ENCODE data around the gene ARID1A.

Gene ARID1A

DNA sequence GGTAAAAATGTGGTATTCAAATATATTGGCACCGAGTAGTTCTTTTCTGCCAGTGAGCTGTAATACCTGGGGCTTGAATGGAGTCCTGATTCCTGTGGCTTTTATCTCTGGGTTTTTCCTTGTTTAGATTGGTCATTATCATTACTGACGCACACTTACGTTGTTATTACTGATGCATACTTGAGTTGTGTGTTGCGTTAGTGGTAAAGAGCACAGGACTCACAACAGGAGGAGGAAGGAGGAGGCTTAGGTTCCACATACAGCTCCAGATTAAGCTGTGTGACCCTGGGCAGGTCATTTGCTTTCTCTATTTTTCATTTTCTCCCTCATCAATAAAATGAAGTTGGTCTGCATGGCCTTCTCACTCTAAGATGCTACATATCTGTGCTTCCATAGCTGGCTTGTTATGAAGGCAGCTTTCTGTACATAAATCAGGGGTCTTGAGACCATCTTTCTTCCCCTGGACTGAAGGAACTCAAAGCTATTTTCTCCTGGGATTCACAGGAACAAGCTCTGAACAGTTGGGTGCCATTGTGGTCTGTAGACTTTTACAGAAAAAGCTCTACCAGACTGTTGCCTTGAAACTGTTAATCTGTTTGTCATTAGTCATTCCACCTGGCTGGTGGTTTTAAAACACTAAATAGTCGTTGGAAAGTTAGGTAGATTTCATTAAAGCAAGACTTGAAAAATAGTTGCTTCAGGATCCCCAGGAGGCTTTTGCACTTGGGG, 5.6 kb downstream of the ARID1A start:
- no peak overlapping the region for H4K12ac ChIP-seq (ENCODE audit: low read depth, low read length)
- H3K23ac ChIP-seq (ENCODE audit: low read length) = no peak overlapping the region
- no peak overlapping the region for H2BK12ac ChIP-seq (ENCODE audit: low read length)
- H4K91ac ChIP-seq (ENCODE audit: low read depth, low read length) = no peak overlapping the region
- no peak overlapping the region for H3K18ac ChIP-seq (ENCODE audit: low read length)
- no peak overlapping the region for H2BK5ac ChIP-seq (ENCODE audit: low read depth, low read length, poor library complexity)
- H3K79me1 ChIP-seq (ENCODE audit: low read length) = peaks cover 14% of the 10 kb centered on the region
- H4K8ac ChIP-seq (ENCODE audit: low read depth, low read length) = no peak overlapping the region
- no peaks in the 10 kb centered on the region for H3K27me3 ChIP-seq (ENCODE audit: insufficient read depth, low read length)
- no peaks in the 10 kb centered on the region for H3K9me3 ChIP-seq (ENCODE audit: insufficient read depth, low read depth, low read length)
- DNase-seq = no peak
- H2AFZ ChIP-seq (ENCODE audit: insufficient read depth, low read length, poor library complexity) = no peak overlapping the region
- H3K4me1 ChIP-seq (ENCODE audit: control insufficient read depth in 1 of 2, insufficient read depth in 2 of 2, low read length in 2 of 2) = peaks cover 5 to 22% of the 10 kb centered on the region in 2 experiments
- H3K36me3 ChIP-seq (ENCODE audit: control insufficient read depth in 1 of 2, insufficient read depth in 2 of 2, low read length in 2 of 2) = peaks cover 0 to 6% of the 10 kb centered on the region in 2 experiments
- H3K4me2 ChIP-seq (ENCODE audit: low read length) = peak overlapping the region; percentile 43
- H2BK120ac ChIP-seq (ENCODE audit: insufficient read depth, low read length, poor library complexity) = no peak overlapping the region
- no peak overlapping the region for H3K4me3 ChIP-seq (ENCODE audit: low read depth, low read length)
- H3K14ac ChIP-seq (ENCODE audit: low read length) = no peak overlapping the region
- H3K27ac ChIP-seq (ENCODE audit: low read depth, low read length) = no peak overlapping the region
- peak overlapping the region; percentile 98 for H3K4ac ChIP-seq (ENCODE audit: low read depth, low read length)
- WGBS (ENCODE audit: extremely low coverage, insufficient coverage, insufficient read length) = no CpG with 5 or more reads among the region's 5 CpGs
- no peak overlapping the region for H3K9ac ChIP-seq (ENCODE audit: low read length)
- H2AK5ac ChIP-seq (ENCODE audit: low read length) = no peak overlapping the region
- peaks cover 40% of the 10 kb centered on the region for H3K79me2 ChIP-seq (ENCODE audit: control insufficient read depth, insufficient read depth, low read length, poor library complexity)

DNA sequence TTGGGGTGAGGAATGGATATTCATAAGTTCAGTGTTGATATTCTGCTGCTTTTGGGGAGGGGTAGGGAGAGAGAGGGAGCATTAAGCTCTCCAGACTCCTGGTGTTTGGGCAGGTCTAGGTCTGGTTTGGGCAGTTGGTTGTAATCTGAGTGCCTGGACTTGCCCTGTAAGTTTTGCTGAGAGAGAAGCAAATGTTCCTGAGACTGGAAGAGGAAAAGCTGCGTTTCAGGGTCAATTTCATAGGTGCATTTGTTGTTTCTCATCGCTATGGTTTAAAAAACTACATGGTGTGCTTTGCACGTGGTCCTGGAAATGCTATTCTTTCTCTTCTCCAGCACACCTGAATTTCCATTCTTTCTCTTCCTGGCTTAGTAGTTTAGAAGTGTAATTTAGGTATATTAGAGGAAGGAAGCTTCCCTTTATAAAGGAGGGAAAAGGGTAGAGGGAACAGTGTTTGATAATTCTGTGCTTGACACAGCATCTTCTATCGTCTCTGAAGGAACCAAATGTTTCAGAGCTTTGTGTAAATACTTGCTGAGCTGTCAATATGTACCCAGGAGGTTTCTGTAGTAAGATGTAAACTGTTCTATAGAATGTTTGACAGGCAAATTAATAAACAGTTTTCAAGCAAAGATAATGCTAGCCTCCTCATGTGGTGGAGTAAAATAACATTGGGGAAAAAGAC, 6.3 kb downstream of the ARID1A start:
- no peak overlapping the region for H4K91ac ChIP-seq (ENCODE audit: low read depth, low read length)
- no peak for DNase-seq
- no CpG with 5 or more reads among the region's 4 CpGs for WGBS (ENCODE audit: extremely low coverage, insufficient coverage, insufficient read length)
- H3K18ac ChIP-seq (ENCODE audit: low read length) = no peak overlapping the region
- H3K4ac ChIP-seq (ENCODE audit: low read depth, low read length) = peak overlapping the region; percentile 98
- H3K79me1 ChIP-seq (ENCODE audit: low read length) = peaks cover 7% of the 10 kb centered on the region
- no peak overlapping the region for H3K27ac ChIP-seq (ENCODE audit: low read depth, low read length)
- peaks cover 35% of the 10 kb centered on the region for H3K79me2 ChIP-seq (ENCODE audit: control insufficient read depth, insufficient read depth, low read length, poor library complexity)
- H3K9ac ChIP-seq (ENCODE audit: low read length) = no peak overlapping the region
- no peak overlapping the region for H3K23ac ChIP-seq (ENCODE audit: low read length)
- no peak overlapping the region for H2AK5ac ChIP-seq (ENCODE audit: low read length)
- no peak overlapping the region for H4K12ac ChIP-seq (ENCODE audit: low read depth, low read length)
- H2BK5ac ChIP-seq (ENCODE audit: low read depth, low read length, poor library complexity) = no peak overlapping the region
- H2BK12ac ChIP-seq (ENCODE audit: low read length) = no peak overlapping the region
- H3K14ac ChIP-seq (ENCODE audit: low read length) = no peak overlapping the region
- no peak overlapping the region for H3K4me3 ChIP-seq (ENCODE audit: low read depth, low read length)
- no peak overlapping the region for H4K8ac ChIP-seq (ENCODE audit: low read depth, low read length)
- no peak overlapping the region for H2BK120ac ChIP-seq (ENCODE audit: insufficient read depth, low read length, poor library complexity)
- H3K9me3 ChIP-seq (ENCODE audit: insufficient read depth, low read depth, low read length) = no peaks in the 10 kb centered on the region
- H3K4me2 ChIP-seq (ENCODE audit: low read length) = peak overlapping the region; percentile 43
- no peaks in the 10 kb centered on the region for H3K27me3 ChIP-seq (ENCODE audit: insufficient read depth, low read length)
- H3K4me1 ChIP-seq (ENCODE audit: control insufficient read depth in 1 of 2, insufficient read depth in 2 of 2, low read length in 2 of 2) = peaks cover 5 to 22% of the 10 kb centered on the region in 2 experiments
- peaks cover 0 to 6% of the 10 kb centered on the region in 2 experiments for H3K36me3 ChIP-seq (ENCODE audit: control insufficient read depth in 1 of 2, insufficient read depth in 2 of 2, low read length in 2 of 2)
- no peak overlapping the region for H2AFZ ChIP-seq (ENCODE audit: insufficient read depth, low read length, poor library complexity)

DNA sequence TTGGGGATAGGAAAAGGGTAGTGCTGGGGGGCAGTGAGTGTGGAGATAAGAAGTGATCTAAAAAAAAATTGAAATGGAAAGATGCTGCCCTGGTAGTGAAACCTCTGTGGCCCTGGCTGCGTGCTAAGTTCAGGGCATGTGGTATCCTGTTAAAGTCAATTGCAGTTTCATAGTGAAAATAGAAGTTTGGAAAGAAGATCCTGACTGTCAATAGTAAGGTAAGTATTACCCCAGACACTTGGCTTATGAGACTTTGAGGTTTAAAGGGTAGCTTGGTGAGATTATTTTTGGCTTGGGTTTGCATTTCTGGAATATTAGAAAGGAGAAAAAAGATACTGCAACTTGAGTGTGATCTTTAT, 6.8 kb downstream of the ARID1A start:
- no peak overlapping the region for H2AK5ac ChIP-seq (ENCODE audit: low read length)
- peaks cover 0 to 6% of the 10 kb centered on the region in 2 experiments for H3K36me3 ChIP-seq (ENCODE audit: control insufficient read depth in 1 of 2, insufficient read depth in 2 of 2, low read length in 2 of 2)
- H4K91ac ChIP-seq (ENCODE audit: low read depth, low read length) = no peak overlapping the region
- no peak overlapping the region for H3K4me2 ChIP-seq (ENCODE audit: low read length)
- no peak overlapping the region for H2BK5ac ChIP-seq (ENCODE audit: low read depth, low read length, poor library complexity)
- H3K14ac ChIP-seq (ENCODE audit: low read length) = no peak overlapping the region
- no peak overlapping the region for H3K18ac ChIP-seq (ENCODE audit: low read length)
- H3K4ac ChIP-seq (ENCODE audit: low read depth, low read length) = peak overlapping the region; percentile 98
- no peak overlapping the region for H2BK120ac ChIP-seq (ENCODE audit: insufficient read depth, low read length, poor library complexity)
- no peak overlapping the region for H4K8ac ChIP-seq (ENCODE audit: low read depth, low read length)
- H3K79me2 ChIP-seq (ENCODE audit: control insufficient read depth, insufficient read depth, low read length, poor library complexity) = peaks cover 33% of the 10 kb centered on the region
- H3K23ac ChIP-seq (ENCODE audit: low read length) = no peak overlapping the region
- no peaks in the 10 kb centered on the region for H3K27me3 ChIP-seq (ENCODE audit: insufficient read depth, low read length)
- no peak overlapping the region for H3K4me3 ChIP-seq (ENCODE audit: low read depth, low read length)
- H4K12ac ChIP-seq (ENCODE audit: low read depth, low read length) = no peak overlapping the region
- no CpG with 5 or more reads among the region's 1 CpG for WGBS (ENCODE audit: extremely low coverage, insufficient coverage, insufficient read length)
- H3K79me1 ChIP-seq (ENCODE audit: low read length) = peaks cover 3% of the 10 kb centered on the region
- H3K4me1 ChIP-seq (ENCODE audit: control insufficient read depth in 1 of 2, insufficient read depth in 2 of 2, low read length in 2 of 2) = peaks cover 5 to 22% of the 10 kb centered on the region in 2 experiments
- no peak for DNase-seq
- H3K27ac ChIP-seq (ENCODE audit: low read depth, low read length) = no peak overlapping the region
- H2AFZ ChIP-seq (ENCODE audit: insufficient read depth, low read length, poor library complexity) = no peak overlapping the region
- no peak overlapping the region for H2BK12ac ChIP-seq (ENCODE audit: low read length)
- H3K9ac ChIP-seq (ENCODE audit: low read length) = no peak overlapping the region
- no peaks in the 10 kb centered on the region for H3K9me3 ChIP-seq (ENCODE audit: insufficient read depth, low read depth, low read length)

DNA sequence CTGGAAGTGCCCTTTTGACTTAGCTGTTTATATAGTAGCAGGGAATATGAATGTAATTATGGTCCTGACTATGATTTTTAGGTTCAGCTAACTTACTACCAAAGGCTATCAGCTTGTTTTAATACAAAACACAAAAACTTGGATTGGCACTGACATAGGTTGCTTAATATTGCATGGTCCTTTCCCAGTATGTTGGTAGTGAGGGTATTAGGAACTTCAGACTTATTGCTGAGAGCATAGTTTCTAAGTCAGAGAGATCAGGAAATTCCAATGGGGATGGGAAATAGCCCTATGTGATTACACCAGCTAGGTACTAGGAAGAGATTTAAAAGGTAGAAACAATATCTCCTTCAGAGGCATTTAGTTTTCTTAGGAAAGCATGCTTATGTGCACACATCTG, 7.7 kb downstream of the ARID1A start:
- peaks cover 0 to 8% of the 10 kb centered on the region in 2 experiments for H3K36me3 ChIP-seq (ENCODE audit: control insufficient read depth in 1 of 2, insufficient read depth in 2 of 2, low read length in 2 of 2)
- H3K4me3 ChIP-seq (ENCODE audit: low read depth, low read length) = no peak overlapping the region
- H2BK12ac ChIP-seq (ENCODE audit: low read length) = no peak overlapping the region
- H2AK5ac ChIP-seq (ENCODE audit: low read length) = no peak overlapping the region
- H3K18ac ChIP-seq (ENCODE audit: low read length) = no peak overlapping the region
- H3K14ac ChIP-seq (ENCODE audit: low read length) = no peak overlapping the region
- no peak overlapping the region for H4K91ac ChIP-seq (ENCODE audit: low read depth, low read length)
- H2AFZ ChIP-seq (ENCODE audit: insufficient read depth, low read length, poor library complexity) = no peak overlapping the region
- H3K4me2 ChIP-seq (ENCODE audit: low read length) = no peak overlapping the region
- no peak overlapping the region for H4K8ac ChIP-seq (ENCODE audit: low read depth, low read length)
- H3K79me2 ChIP-seq (ENCODE audit: control insufficient read depth, insufficient read depth, low read length, poor library complexity) = peaks cover 32% of the 10 kb centered on the region
- H3K4ac ChIP-seq (ENCODE audit: low read depth, low read length) = peak overlapping the region; percentile 38
- H2BK5ac ChIP-seq (ENCODE audit: low read depth, low read length, poor library complexity) = no peak overlapping the region
- peaks cover 5 to 22% of the 10 kb centered on the region in 2 experiments for H3K4me1 ChIP-seq (ENCODE audit: control insufficient read depth in 1 of 2, insufficient read depth in 2 of 2, low read length in 2 of 2)
- peak in 1 of 2 donors; percentile 40 for DNase-seq
- no peak overlapping the region for H2BK120ac ChIP-seq (ENCODE audit: insufficient read depth, low read length, poor library complexity)
- H3K23ac ChIP-seq (ENCODE audit: low read length) = no peak overlapping the region
- no peaks in the 10 kb centered on the region for H3K27me3 ChIP-seq (ENCODE audit: insufficient read depth, low read length)
- H3K27ac ChIP-seq (ENCODE audit: low read depth, low read length) = no peak overlapping the region
- no peaks in the 10 kb centered on the region for H3K9me3 ChIP-seq (ENCODE audit: insufficient read depth, low read depth, low read length)
- H4K12ac ChIP-seq (ENCODE audit: low read depth, low read length) = no peak overlapping the region
- H3K9ac ChIP-seq (ENCODE audit: low read length) = no peak overlapping the region
- H3K79me1 ChIP-seq (ENCODE audit: low read length) = no peaks in the 10 kb centered on the region

All from trophoblast cell (in vitro differentiated cells and primary cell).